LNCaP clone FGC (cell line): ENCODE results near the gene FZD2.
"Not testable (repeated sequence)": the region's sequence is repeated elsewhere in the genome, so short reads cannot be mapped to it uniquely, and the experiment has no call there.

Experiments used
- DNase-seq: peaks from one replicate; pipeline ENCODE4 v3.0.0-alpha.2; 2011; ENCODE audit warnings: low read depth
- H3K4me3 ChIP-seq: 2 replicates; pipeline ENCODE4 v1.5.1; 2011; ENCODE audit warnings: mild to moderate bottlenecking, low read depth, low read length, control low read depth
- TF ChIP-seq, protein P1 (sequence below): IDR thresholded peaks from 2 replicates; pipeline ENCODE4 v1.5.1; 2012; ENCODE audit warnings: mild to moderate bottlenecking; ENCODE audit not compliant: control insufficient read depth, insufficient read depth; ENCODE audit errors: extremely low read depth

FZD2 gene

GRCh38 chr17:44558334-44558709 lies 1.0 kb downstream of the FZD2 start:
- DNase-seq, result no peak
- TF ChIP-seq, protein P1, sequence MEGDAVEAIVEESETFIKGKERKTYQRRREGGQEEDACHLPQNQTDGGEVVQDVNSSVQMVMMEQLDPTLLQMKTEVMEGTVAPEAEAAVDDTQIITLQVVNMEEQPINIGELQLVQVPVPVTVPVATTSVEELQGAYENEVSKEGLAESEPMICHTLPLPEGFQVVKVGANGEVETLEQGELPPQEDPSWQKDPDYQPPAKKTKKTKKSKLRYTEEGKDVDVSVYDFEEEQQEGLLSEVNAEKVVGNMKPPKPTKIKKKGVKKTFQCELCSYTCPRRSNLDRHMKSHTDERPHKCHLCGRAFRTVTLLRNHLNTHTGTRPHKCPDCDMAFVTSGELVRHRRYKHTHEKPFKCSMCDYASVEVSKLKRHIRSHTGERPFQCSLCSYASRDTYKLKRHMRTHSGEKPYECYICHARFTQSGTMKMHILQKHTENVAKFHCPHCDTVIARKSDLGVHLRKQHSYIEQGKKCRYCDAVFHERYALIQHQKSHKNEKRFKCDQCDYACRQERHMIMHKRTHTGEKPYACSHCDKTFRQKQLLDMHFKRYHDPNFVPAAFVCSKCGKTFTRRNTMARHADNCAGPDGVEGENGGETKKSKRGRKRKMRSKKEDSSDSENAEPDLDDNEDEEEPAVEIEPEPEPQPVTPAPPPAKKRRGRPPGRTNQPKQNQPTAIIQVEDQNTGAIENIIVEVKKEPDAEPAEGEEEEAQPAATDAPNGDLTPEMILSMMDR, result no peak
- no peak overlapping the region for H3K4me3 ChIP-seq

GRCh38 chr17:44558710-44559633 lies 1.7 kb downstream of the FZD2 start:
- TF ChIP-seq, protein P1, result no peak
- no peak for DNase-seq
- H3K4me3 ChIP-seq, result no peak overlapping the region

- no peak for DNase-seq
- TF ChIP-seq, protein P1, result no peak
- H3K4me3 ChIP-seq, result no peak overlapping the region
These were observed 2.6 kb downstream of the FZD2 start for GRCh38 chr17:44559634-44560554.

- TF ChIP-seq, protein P1, result no peak
- DNase-seq, result no peak
- no peak overlapping the region for H3K4me3 ChIP-seq
These were observed 3.9 kb downstream of the FZD2 start for GRCh38 chr17:44561237-44561623.

DNA sequence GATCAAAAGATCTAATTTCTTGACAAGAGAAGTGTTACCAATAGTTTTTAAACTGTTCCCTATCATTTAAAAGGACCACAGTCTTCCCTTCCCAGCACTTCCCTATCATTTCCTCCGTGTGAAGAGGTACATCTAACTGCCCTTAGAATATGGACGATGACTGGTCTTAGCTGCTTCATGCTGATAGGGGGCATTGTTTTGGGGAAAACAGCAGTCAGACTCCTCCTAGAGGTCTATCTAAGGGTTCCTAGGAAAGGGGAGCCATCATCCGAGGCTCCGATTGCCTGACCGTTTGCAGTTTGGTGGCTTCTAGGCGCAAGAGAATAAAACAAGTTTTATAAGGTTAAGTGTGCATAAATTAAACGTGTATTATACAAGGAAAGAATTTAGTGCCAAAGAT lies 7.1 kb downstream of the FZD2 start:
- DNase-seq, result no peak
- TF ChIP-seq, protein P1, result no peak
- H3K4me3 ChIP-seq, result no peak overlapping the region

DNA sequence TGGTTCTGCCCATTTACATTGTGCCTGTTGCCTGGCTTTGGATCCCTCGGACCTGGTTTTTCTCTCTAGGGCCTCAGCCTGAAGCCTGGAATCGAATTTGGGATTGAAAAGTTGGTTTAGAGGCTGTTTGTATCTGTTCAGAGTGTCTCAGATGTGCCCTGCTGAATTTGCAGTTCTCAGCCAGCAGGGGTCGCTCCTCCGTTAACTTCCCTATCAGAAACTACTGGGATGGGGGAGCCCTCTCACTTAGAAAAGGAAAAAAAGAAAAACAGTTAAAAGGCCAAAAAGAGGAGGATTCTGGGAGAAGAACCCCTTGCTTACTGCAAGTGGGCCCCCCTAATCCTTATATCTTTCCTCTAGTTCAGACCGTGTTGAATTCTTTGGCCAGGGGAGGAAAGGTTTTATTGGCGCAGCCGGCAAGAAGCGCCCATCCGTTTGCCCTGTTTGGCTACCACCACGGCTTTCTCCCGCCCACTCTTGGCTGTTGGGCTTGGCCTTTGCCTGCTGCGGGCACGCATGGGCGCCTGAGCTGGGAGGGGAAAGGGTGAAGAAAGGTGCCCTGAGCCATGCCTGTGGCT lies 8.7 kb downstream of the FZD2 start:
- DNase-seq, result no peak
- TF ChIP-seq, protein P1, result no peak
- H3K4me3 ChIP-seq, result no peak overlapping the region

GRCh38 chr17:44568311-44568944 lies 11.1 kb downstream of the FZD2 start:
- not testable (repeated sequence) for H3K4me3 ChIP-seq

More at GRCh38 chr17:44568311-44568944, 11.1 kb downstream of the FZD2 start:
- DNase-seq, result not testable (repeated sequence)
